GM18858 (cell line): ENCODE measurements around the gene ASB8.
A peak's percentile ranks its signal among the peaks of the same experiment; 100 is the strongest.
"Not testable (repeated sequence)": the region's sequence is repeated elsewhere in the genome, so short reads cannot be mapped to it uniquely, and the experiment has no call there.

Experiments used
- ATAC-seq: cut with Tn5 transposase; IDR thresholded peaks from one replicate; pipeline ENCODE4 v1.9.1; 2021; ENCODE audit not compliant: unreplicated experiment

Gene ASB8

DNA sequence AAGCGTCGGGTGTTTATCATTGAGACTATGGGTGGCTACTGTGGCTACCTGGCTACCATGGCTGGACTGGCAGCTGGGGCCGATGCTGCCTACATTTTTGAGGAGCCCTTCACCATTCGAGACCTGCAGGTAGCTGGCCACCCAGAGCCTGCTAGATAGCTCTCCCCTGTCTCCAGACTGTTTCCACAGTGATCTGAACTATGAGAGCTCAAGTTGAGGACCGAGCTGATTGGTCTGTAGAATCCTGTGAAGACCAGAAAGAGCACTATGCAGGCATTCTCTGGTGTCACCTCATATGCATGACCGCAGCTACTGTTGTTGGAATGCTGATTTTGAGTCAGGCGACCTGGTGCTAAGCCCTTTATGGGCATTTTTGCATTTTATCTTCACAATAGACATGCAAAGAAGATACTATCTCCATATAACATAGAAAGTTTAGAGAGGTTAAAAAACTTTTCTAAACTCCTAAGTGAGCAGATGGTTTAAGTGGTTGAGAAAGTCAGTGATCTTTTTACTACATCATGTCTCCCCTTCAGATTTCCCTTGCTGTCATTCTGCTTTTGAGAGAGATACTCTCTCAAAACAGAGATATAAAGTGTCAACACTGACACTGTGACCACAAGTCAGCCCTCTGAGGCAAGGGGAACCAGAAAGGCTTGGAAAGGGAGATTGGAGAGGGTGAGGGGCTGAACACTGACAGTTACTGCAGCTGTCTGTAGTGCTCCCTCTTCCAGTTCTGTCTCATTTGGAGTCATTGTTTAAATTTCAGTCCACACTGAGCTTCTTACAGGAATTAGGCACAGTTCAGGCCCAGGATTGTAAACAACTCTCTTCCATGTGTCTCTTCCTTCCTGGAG is 14.3 kb downstream of the ASB8 start:
- no peak for ATAC-seq

DNA sequence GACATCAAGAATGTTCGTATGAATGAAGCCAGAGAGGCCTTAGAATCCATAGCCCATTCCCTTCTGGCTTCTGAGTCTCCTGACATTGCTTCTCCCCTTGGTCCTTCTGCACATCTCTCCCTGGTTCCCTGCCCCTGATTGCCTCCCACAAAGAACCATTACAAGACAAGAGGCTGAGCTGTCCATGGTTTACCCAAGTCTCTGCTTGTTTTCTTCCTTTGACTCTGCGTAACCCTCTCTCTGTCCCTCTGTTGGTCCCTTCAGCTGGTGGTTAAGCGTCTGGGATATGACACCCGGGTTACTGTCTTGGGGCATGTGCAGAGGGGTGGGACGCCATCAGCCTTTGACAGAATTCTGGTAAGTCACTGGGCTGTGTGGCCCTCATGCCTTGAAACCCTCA is 22.3 kb downstream of the ASB8 start:
- ATAC-seq = no peak

DNA sequence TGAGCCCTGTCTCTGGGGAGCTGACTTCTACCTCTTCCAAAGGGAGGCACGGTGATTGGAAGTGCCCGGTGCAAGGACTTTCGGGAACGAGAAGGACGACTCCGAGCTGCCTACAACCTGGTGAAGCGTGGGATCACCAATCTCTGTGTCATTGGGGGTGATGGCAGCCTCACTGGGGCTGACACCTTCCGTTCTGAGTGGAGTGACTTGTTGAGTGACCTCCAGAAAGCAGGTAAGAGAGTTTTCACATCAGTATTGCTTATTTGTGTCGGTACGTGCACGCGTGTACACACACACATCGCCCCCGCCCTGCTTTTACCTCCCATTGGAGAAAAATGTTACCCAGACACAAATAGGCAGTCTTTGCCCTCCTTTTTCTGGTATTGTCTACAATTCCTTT is 24.5 kb downstream of the ASB8 start:
- no peak for ATAC-seq

DNA sequence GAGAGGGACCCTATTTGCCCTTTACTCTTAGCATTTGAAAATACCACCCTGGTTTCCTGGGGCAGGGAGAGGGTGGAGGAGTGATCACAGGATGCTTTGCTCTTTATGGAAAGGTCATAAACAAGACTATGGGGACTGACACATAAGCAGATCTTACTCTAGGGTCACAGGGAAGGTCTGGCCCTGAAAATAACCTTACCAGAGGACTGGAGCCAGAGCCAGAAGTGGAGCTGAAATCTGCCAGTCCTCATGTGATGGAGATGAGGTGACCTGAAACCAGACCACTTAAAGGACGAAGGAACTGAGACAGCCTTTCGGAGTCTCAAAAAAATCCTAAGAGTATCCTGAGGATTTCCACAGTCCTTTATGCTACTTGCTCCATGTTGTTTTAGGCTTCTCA is 25.8 kb downstream of the ASB8 start:
- ATAC-seq = no peak

DNA sequence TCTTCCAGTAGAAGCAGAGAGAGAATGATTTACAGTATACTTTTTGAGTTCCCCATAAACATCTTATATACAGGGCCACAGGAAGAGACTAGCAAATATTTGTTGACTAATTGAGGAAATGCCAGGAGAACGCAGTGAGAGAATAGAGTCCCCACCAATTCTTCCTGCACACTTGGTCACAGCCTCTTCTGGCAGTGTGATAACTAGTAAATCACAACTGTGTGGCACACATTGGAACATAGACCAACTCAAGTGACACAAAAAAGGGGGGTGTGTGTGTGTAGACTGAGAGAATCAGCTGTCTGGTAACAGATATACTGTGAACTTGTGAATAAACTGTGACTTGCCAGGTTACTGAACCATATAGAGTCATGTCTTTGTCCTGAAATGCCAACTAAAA is 27.9 kb downstream of the ASB8 start:
- no peak for ATAC-seq

DNA sequence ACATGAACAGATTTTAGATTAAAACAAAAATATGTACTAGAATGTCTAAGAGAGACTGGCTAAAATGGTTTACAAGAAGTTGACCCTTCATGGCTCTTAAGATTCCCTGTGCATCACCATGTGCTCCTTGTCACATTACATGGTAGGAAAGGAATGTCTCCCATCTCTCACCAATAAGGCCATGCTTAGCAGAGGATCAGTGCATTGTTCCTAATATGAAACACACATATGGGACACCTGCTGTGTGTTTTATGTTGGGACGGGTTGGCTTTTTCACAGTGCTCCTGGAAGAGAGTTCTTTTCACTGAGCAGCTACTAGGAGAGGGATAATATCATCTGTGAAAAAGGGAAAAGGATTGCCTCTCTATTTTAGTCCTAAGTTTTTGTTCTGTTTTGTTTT is 28.5 kb downstream of the ASB8 start:
- ATAC-seq = no peak

DNA sequence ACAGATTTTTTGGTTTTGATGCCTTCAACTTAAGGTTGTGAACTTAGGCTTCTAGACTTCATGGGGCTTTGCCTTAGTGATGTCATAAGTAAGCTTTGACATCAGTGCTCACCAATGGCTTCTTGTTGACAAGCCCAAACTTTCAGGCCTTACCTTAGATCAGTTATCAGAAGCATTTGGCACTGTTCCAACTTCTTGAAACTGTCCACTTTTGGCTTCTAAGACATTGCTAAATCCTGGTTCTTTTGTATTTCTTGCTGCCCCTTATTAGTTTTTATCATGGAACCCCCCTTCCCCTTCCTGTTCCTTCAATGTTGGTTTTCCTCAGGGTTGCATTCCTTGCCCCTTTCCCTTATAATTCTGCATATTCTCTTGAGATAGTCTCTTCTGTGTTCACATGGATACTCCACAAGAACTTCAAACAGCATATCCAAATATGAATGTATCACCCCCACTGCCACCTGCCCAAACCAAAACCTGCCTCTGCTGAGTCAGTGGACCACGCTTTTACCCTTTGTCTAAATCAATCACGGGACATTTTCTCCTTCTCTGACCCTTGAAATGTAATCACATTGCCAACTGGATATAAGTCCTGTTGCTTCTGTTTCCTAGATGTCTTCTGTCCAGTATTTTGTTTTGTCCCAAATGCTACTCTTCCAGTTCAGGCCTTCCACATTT is 30.2 kb downstream of the ASB8 start:
- no peak for ATAC-seq

DNA sequence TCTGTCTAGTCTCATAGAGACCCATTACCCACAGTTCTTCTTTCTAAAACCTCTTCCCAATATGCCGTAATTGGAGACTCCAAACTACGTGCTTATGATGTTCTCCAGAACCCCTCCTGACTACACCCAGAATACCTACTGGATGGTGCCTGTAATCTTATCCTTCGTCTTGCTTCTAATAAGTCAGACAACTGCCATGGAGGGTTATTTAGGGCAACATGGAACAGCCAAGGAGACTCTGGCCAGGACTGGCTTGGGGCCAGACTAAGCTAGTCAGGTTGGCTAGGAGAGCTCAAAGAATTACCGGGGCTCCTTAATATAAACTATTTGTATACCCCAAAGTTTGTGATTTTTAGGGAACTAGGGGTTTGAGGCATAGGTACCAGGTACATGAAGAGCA is 31.3 kb downstream of the ASB8 start:
- no peak for ATAC-seq

DNA sequence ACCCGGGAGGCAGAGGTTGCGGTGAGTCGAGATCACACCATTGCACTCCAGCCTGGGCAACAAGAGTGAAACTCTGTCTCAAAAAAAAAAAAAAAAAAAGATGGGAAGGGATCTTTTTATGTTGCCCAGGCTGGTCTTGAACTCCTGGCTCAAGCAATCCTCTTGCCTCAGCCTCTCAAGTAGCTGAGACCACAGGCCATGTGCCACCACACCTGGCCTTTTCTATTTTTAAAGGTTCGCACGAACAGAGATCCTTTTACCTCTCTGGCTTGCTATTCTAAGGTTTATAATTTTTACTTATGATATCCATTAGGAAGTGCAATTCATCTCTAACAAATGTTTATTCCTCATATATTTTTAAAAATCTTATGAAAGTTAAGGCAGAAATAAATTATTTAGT is 31.8 kb downstream of the ASB8 start:
- not testable (repeated sequence) for ATAC-seq

DNA sequence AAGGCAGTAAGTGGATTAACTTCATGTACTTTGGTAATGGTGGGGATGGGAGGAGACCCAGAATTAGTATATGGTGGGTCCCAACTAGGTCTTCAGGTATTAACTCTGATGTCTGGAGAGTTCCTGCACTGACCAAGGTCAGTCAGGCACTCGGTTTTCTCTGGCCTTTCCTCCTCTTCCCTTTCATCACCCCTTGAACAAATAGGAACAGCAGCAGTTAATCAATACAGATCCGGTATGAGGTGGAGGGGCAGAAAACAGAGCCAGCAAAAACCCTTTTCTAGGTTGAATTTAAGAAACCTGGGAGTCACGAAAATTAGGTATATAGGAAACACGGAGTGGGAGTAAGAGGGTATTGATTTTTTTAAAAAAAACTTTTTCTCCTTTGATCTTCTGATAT is 34.1 kb downstream of the ASB8 start:
- ATAC-seq = no peak

DNA sequence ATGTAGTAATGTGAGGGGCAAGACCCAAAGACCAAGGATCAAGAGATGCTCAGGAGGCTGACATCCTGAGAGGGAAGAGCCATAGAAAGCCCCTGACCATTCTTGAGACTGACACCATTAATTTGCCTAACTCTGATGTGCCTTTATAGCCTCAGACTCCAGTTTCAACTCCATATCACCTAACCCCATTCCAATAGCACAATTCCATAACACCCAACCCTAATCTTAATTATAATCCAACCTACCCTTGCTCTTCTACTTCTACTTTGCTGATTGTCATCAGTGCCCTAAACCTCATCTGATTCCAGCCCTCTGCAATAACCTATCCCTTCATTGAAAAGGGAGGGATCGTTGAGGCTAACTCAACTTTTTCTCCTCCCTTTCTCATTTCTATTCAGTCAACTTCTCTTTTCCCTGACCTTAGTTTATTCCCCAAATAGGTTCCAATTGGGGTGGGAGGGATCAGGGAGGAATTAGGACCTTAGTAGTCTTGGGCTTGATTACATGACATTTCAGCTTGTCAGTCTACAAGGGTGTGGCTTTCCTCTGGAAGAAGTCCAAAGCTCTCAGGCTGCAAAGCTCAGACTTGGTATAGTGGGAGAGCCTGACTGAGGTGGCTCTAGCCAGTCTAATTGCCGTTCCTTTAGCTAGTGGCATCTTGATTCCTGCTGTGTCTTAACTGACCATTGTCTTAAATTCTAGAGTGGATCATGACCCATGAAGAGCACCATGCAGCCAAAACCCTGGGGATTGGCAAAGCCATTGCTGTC is 35.1 kb downstream of the ASB8 start:
- no peak for ATAC-seq

DNA sequence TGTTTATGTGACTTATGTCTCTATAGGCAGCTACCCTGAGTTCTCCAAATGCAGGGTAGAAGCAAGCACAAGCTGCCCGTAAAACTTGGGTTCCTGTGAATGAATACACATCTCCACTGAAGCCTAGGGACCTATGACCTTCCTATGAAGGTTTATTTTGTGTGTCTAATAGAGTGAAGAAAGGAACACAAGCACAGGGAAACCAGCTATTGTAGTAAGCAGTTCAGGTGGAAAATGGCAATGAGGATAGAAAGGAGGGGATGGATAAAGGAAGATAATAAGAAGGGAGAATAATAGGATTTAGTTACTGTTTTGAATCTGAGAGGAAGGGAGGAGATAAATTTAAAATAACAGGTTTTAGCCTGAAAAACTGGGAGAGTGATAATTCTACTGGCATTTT is 35.8 kb downstream of the ASB8 start:
- no peak for ATAC-seq

DNA sequence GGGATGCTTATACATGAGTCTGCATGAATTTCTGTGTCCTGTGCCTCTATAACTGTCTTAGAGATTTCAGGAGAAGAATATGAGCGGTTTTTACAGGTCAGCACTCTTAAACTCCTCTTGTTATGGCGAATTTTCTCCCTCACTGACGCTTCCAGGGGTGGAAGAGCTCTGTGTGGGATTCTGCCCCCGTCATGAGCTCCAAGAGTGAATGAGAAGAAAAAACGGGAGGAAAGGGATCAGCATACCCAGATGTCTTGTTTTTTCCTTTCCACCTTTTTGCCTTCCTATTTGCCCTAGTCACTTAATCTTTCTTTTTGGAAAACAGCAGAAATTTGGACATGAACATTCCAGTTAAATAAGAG is 37.5 kb downstream of the ASB8 start:
- no peak for ATAC-seq

DNA sequence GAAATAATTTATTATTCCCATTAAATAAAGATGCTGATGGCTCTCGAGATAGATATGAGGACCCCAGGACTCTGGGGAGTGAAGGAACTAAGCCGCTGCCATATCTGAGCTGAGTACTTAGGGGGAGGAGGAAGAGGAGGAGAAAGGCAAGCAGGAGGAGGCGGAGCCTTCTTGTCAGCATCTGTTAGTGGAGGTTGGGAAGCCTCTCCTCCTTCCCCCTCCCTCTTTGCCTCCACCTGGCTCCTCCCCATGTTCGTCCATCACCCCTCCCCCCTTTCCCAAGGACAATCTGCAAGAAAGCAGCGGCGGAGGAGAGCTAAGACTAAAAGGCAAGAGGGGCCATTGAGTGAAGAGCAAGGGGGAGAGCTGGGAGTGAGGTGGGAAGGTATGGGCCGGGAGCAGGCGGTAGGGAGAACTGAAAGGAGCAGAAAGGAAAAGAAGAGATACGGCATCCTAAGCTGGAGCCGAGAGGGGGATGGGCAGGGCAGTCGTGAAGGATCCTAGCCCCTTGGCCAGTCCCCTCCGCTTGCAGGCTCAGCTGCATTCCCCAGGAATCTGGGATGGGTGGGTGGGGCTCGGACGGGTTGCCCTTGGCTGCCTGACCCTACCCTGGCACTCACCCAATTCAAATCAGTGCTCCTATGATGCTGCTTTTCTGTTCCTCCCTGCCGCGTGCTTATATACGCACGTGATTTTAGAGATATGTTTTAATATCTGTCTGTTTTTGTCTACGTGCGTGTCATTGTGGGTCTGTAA is 38.1 kb downstream of the ASB8 start, which contains the start of gene PFKM:
TSS of gene PFKM (plus strand) at position 287 of the 756 bp plus-strand sequence. CDS start 3,411 bp downstream, outside the sequence.
- peak; percentile 99 for ATAC-seq

DNA sequence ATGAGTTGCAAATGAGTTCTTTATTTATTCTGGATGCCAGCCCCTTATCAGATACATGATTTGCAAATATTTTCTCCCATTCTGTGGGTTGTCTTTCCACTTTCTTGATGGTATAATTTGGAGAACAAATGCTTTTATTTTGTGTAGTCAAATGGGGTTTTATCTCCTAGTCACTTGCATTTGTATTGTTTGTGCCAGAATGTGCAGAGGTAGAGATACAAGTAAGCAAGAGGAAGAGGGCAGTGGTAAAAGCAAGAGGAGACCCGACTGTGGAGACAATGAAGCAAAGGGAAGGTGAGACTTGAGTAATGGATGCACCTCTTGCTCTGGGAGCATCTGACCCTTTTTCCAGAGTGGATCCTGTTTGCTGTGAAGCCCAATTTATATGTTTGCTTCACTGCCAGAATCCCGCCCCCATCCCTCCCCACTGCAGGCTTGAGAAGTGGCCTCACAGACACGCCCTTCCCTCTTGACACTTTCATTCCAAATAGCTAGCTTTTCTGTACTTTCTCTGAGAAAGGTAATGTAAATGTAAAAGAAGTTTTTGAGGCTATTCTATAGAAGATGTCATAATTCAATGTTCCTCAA is 38.9 kb downstream of the ASB8 start:
- no peak for ATAC-seq

DNA sequence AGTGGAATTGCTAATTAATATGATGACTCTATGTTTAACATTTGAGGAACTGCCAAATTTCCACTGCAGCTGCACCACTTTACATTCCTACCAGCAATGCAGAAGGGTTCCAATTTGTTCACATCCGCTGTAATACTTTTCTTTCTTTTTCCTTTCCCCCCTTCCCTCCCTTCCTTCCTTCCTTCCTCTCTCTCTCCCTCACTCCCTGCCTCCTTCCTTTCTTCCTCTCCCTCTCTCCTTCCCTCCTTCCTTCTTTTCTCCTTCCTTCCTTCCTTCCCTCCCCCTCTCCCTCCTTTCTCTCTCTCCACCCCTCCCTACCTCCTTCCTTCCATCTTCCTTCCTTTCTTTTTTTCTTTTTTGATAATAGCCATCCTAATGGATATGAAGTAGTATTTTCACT is 41.4 kb downstream of the ASB8 start:
- ATAC-seq = no peak

DNA sequence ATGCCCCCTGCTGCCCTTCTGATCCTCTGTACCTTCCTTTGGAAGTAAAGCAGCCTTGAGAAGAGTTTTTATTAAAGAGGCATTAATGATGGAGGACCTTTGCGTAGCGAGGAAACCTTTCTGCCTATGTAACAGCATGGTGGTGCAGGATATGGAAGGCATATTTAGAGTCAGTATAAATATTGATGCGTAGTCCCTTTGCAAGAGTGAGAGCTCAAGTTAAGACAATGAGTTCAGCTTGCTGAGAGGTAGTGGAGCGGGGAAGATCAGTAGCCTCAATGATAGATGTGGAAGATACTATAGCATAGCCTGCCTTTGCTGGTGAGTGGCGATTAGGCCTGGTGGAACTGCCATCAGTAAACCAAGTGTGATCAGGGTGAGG is 46.0 kb downstream of the ASB8 start:
- not testable (repeated sequence) for ATAC-seq

DNA sequence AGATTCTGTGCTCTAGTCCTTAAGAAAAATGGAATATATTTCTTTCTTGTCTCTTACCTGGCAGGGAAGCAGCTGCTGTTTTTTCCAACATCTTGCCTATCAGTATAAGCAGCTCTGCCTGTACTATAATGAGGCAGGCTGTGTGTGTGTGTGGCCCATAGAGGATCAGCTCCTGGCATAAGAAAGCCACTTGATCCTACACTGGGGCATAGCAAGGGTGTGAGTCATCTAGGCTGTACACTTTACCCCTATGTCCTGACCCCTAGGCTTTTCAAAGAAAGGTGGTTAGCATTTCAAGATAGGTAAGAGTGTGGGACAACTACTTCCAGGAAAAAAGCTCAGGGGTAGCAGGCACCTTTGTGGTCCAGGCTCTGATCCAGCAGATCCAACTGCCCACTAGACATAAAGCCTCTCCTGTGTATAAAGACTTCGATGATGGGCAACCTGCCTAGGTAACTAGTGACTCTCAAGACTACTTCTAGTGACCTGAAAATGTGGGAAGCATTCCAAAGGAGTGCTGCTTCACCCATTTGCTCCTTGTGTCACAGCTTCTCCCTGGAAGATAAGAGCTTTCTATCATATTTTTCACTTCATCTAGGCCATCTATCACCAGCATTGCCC is 46.5 kb downstream of the ASB8 start:
- no peak for ATAC-seq

DNA sequence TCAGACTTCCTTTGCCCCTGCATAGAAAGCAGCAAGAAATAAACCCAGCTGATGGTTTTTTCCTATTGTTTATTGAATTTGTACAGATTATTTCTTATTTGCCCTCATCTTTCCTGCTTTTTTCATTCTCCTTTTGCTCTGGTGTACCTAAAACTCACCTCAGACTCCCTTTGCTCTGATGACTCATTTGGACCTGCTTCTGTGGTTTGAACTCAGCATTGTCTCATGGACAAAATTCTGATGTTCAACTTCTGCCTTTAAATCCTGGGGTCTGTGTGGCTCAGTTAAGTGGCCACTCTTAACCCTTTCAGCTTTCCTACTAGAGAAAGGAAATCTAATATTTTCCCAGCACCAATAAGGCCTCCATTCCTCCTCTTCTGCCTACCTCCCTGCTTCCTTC is 47.9 kb downstream of the ASB8 start:
- ATAC-seq = no peak
